Brain microvascular endothelial cell (primary cell): ENCODE measurements around the gene BDKRB1.

Experiments used
- DNase-seq: peaks from one replicate; pipeline ENCODE4 v3.0.0-alpha.2; 2020
- H3K27ac ChIP-seq: fragments of 250-450 bp; sonication (Bioruptor Pico); 2 replicates; pipeline ENCODE4 v1.5.1; 2020; ENCODE audit warnings: mild to moderate bottlenecking, moderate library complexity
- H3K27me3 ChIP-seq: fragments of 250-450 bp; sonication (Bioruptor Pico); replicated peaks from 2 replicates; pipeline ENCODE4 v1.5.1; 2020; ENCODE audit warnings: mild to moderate bottlenecking
- H3K36me3 ChIP-seq: fragments of 250-450 bp; sonication (Bioruptor Pico); replicated peaks from 2 replicates; pipeline ENCODE4 v1.5.1; 2020; ENCODE audit warnings: mild to moderate bottlenecking
- H3K4me3 ChIP-seq: 2 replicates; pipeline ENCODE4 v1.5.1; 2011; ENCODE audit warnings: low read depth, mild to moderate bottlenecking, control low read depth, low read length, moderate library complexity
- in situ Hi-C: cut with HindIII; loops from 2 replicates; pipeline ENCODE4 v1.10.0; 2017; ENCODE audit warnings: low sequenced_read_pairs, low pct_ligation_motif_present
- TF ChIP-seq, protein P1 (sequence below): IDR thresholded peaks from 2 replicates; pipeline ENCODE4 v1.5.1; 2011; ENCODE audit warnings: low read depth, mild to moderate bottlenecking, moderate library complexity, low read length, control low read depth, inconsistent platforms; ENCODE audit errors: missing control alignments

The BDKRB1 gene

DNA sequence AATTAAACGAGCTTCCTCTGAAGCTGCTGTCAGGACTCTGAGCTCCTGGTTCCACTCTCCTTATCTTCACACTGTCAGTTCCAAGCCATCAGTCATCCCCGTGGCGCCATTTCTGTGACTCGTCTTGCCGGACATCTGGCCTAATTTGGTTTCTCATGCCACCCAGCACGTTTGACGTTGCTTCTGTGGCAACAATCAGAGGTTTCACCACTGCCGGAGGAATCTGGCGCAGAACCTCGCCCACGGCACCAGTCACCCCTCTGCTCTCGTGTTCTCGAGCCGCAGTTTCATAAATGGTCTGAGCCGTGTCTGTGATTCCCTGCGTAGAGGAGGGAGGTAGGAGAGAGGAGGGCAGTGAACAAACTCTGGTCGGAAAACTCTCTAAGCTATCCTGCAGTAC is 29.7 kb downstream of the BDKRB1 start:
- no peak overlapping the region for H3K27ac ChIP-seq
- in situ Hi-C loops, result no loop called here
- no peaks in the 10 kb centered on the region for H3K27me3 ChIP-seq
- TF ChIP-seq, protein P1, sequence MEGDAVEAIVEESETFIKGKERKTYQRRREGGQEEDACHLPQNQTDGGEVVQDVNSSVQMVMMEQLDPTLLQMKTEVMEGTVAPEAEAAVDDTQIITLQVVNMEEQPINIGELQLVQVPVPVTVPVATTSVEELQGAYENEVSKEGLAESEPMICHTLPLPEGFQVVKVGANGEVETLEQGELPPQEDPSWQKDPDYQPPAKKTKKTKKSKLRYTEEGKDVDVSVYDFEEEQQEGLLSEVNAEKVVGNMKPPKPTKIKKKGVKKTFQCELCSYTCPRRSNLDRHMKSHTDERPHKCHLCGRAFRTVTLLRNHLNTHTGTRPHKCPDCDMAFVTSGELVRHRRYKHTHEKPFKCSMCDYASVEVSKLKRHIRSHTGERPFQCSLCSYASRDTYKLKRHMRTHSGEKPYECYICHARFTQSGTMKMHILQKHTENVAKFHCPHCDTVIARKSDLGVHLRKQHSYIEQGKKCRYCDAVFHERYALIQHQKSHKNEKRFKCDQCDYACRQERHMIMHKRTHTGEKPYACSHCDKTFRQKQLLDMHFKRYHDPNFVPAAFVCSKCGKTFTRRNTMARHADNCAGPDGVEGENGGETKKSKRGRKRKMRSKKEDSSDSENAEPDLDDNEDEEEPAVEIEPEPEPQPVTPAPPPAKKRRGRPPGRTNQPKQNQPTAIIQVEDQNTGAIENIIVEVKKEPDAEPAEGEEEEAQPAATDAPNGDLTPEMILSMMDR, result no peak
- no peak for DNase-seq
- no peak overlapping the region for H3K4me3 ChIP-seq
- peaks cover 8% of the 10 kb centered on the region for H3K36me3 ChIP-seq

- H3K27ac ChIP-seq, result no peak overlapping the region
- TF ChIP-seq, protein P1, result no peak
- H3K27me3 ChIP-seq, result no peaks in the 10 kb centered on the region
- H3K4me3 ChIP-seq, result no peak overlapping the region
- in situ Hi-C loops, result no loop called here
- DNase-seq, result no peak
- peaks cover 8% of the 10 kb centered on the region for H3K36me3 ChIP-seq
Measured at GRCh38 chr14:96286251-96286650, 30.2 kb downstream of the BDKRB1 start.

- in situ Hi-C loops, result no loop called here
- Histone ChIP-seq H3K36me3 (peaks cover 8% of the 10 kb centered on the region), H3K4me3 (no peak overlapping the region), H3K27ac (no peak overlapping the region), H3K27me3 (no peaks in the 10 kb centered on the region)
- TF ChIP-seq, protein P1, result no peak
- DNase-seq, result no peak
Measured at GRCh38 chr14:96287856-96288255, 31.8 kb downstream of the BDKRB1 start.

DNA sequence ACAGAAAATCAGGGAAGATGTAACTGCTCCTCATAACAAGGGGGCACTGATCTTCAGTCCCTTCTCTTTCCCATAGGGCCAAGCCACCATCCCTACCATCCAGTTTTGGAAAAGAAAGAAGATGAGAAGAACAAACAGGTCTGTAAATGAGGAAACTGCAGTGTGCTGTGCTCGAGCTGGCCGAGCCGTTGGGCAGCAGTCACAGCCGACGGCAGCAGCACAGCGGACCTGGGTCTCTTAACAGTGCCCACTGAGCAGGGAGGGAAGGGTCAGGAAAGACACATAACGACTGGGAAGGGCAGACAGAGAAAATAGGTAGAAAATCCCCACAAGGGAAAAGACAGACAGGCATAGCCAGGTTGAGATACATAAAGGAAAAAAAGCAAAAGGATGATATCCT is 38.2 kb downstream of the BDKRB1 start:
- H3K4me3 ChIP-seq, result no peak overlapping the region
- DNase-seq, result no peak
- H3K36me3 ChIP-seq, result peaks cover 4% of the 10 kb centered on the region
- H3K27ac ChIP-seq, result no peak overlapping the region
- in situ Hi-C loops, result no loop called here
- TF ChIP-seq, protein P1, result no peak
- H3K27me3 ChIP-seq, result no peaks in the 10 kb centered on the region

GRCh38 chr14:96297000-96297399 is 41.0 kb downstream of the BDKRB1 start:
- in situ Hi-C loops, result no loop called here
- DNase-seq, result no peak
- TF ChIP-seq, protein P1, result peak; percentile 20

GRCh38 chr14:96297997-96298515 is 42.0 kb downstream of the BDKRB1 start:
- DNase-seq, result no peak
- TF ChIP-seq, protein P1, result no peak
- Histone ChIP-seq H3K4me3 (no peak overlapping the region), H3K27ac (no peak overlapping the region), H3K27me3 (no peaks in the 10 kb centered on the region), H3K36me3 (peaks cover 2% of the 10 kb centered on the region)
- in situ Hi-C loops, result no loop called here

More at GRCh38 chr14:96297000-96297399, 41.0 kb downstream of the BDKRB1 start:
- Histone ChIP-seq H3K36me3 (peaks cover 2% of the 10 kb centered on the region), H3K27ac (no peak overlapping the region), H3K27me3 (no peaks in the 10 kb centered on the region), H3K4me3 (no peak overlapping the region)
